Mammary epithelial cell (primary cell): ENCODE results near the gene ZNF771.

Experiments used
- CTCF ChIP-seq, 2 donors: IDR thresholded peaks in 1 of 2; conservative IDR thresholded peaks in 1 of 2; 2 replicates each; pipeline ENCODE4 v1.5.1; 2011 to 2012; ENCODE audit warnings: inconsistent platforms in 2 of 2, low read length in 2 of 2, mild to moderate bottlenecking in 2 of 2, control low read depth in 1 of 2, low read depth in 1 of 2; ENCODE audit not compliant: insufficient read depth in 1 of 2; ENCODE audit errors: extremely low read depth in 1 of 2
- EZH2 ChIP-seq: IDR thresholded peaks from 2 replicates; pipeline ENCODE4 v1.6.1; 2012; ENCODE audit warnings: low read length, inconsistent platforms, borderline replicate concordance

GRCh38 chr16:30370456-30371247, 36.8 kb upstream of the ZNF771 start, which contains the start of gene TBC1D10B:
- peak in 1 of 2 donors; percentile 36 for TF ChIP-seq CTCF (conservative IDR thresholded peaks at IDR 0.05 in 1 of 2, IDR thresholded peaks at IDR 0.05 in 1 of 2; ENCODE audit: extremely low read depth in 1 of 2, insufficient read depth in 1 of 2, low read depth in 1 of 2, low read length in 2 of 2)
- TF ChIP-seq EZH2, result no peak
